Stimulated activated CD8-positive, alpha-beta memory T cell treated with anti-CD3 and anti-CD28 coated beads, Interleukin-4, amount 100 ng/mL, for 48 hours (primary cell): ENCODE measurements around the gene ZCCHC3.
A peak's percentile ranks its signal among the peaks of the same experiment; 100 is the strongest.
"Not testable (repeated sequence)": the region's sequence is repeated elsewhere in the genome, so short reads cannot be mapped to it uniquely, and the experiment has no call there.

Source experiments
- DNase-seq: peaks from one replicate; pipeline ENCODE4 v3.0.0-alpha.2; 2020

Gene ZCCHC3

DNA sequence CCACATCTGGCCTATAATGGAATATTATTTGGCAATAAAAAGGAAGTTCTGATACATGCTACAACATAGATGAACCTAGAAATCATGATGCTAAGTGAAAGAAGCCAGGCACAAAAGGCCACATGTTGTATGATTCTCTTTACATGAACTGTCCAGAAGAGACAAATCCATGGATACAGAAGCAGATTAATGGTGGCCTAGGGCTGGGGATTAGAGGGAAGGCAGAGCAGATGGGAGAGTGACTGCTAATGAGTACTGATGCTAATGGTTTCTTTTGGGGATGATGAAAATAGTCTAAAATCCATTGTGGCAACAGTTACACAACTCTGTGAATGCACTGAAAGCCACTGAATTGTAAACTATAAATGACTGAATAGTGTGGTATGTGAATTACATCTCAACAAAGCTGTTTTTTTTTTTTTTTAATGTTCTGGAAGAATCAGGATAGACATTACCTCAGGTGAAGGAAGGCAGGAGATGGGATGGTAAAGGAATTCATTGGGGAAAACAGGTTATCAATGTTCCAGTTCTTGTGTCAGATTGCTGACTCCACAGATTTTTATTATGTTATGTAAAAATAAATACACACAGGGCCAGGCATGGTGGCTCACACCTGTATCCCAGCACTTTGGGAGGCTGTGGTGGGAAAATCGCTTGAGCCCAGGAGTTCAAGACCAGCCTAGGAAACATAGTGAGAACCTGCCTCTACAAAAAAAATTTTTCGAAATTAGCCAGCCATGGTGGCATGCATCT is 19.1 kb downstream of the ZCCHC3 start:
- no peak for DNase-seq

DNA sequence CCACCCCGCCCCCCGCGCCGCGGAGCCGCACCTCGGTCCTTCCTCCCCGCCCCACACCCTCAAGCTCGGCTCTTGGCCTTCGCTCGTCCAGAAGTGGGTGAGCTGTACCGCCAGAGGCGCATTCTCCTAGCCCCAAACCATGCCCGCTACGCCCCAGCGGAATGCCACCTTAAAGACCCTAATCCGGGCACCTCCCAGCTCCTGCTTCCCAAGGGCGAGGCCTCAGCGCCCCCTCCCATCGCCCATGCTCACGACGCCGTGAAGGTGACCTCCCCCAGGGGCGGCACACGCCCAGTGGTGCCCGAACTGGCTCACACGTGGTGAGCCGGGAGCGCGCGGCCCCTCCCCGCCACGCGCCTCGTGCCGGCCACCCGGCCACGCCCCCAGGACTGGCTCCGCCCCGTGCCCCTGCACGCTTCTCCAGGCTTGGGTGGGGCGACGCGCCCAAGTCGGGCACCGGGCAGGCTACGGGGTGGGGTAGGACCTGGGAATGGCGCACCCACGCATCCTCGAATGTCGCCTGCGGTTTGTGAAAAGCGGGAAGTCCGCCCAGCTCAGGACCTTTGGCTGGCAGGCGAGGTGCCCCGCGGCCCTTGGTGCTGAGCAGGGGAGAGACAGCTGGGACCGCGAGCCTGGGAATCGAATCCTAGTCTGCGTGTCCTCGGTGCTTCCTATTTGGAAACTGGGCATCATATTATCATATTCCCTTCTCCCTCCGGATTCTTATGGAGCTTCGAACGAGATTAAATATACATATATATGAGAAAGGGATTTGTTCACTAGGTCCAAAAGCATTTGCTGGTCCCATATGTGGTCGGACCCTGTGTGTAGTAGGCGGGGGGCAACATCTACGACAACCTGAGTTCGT is 27.0 kb downstream of the ZCCHC3 start:
- peak; percentile 96 for DNase-seq

DNA sequence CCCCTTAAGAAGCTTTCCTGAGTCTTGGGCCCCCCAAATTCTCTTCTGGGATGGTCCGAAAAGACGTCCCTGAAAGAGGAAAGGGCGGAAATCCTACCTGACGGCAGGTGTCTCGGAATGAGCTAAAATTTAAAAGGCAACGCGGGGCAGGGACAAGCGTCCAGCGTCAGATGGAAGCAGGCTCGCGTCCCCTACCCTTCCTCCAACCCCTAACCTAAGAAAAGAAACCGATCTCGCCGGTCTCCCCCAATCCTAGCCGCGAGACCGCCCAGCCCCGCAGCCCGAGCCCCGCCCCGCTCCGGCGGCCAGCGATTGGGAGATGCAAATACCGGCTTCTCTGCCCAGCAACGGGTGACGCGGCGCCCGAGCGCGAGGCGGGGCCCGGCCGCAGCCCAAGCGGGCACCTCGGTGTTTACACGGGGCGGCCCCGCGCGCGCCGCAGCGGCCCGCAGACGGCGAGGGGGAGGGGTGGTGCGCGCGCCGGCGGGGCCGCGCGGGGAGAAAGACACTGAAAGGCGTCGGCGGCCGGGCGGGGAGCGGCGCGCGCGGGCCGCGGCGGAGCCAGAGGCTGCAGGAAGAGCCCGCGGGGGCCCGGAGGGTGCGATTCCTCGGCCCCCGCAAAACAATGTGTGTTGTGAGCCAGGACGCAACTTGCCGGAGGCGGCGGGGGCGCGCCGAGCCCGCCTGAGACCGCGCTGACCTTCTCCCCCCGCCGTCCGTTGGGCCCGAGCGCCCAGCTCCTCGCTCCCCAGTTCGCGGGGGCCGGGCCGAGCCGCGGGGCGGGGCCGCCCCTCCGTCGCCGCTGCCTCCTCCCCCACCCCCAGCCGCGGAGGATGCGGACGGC is 27.9 kb downstream of the ZCCHC3 start, which contains the start of gene SOX12:
TSS of gene SOX12 (plus strand) at position 508 of the 844 bp plus-strand sequence. CDS start 373 bp downstream, outside the sequence.
- DNase-seq, result peak; percentile 99

DNA sequence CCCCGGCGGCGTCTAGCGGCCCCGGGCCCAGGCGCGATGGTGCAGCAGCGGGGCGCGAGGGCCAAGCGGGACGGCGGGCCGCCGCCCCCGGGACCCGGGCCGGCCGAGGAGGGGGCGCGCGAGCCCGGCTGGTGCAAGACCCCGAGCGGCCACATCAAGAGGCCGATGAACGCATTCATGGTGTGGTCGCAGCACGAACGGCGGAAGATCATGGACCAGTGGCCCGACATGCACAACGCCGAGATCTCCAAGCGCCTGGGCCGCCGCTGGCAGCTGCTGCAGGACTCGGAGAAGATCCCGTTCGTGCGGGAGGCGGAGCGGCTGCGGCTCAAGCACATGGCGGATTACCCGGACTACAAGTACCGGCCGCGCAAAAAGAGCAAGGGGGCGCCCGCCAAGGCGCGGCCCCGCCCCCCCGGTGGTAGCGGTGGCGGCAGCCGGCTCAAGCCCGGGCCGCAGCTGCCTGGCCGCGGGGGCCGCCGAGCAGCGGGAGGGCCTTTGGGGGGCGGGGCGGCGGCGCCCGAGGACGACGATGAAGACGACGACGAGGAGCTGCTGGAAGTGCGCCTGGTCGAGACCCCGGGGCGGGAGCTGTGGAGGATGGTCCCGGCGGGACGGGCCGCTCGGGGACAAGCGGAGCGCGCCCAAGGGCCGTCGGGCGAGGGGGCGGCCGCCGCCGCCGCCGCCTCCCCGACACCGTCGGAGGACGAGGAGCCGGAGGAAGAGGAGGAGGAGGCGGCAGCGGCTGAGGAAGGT is 28.7 kb downstream of the ZCCHC3 start:
- DNase-seq, result peak; percentile 68

DNA sequence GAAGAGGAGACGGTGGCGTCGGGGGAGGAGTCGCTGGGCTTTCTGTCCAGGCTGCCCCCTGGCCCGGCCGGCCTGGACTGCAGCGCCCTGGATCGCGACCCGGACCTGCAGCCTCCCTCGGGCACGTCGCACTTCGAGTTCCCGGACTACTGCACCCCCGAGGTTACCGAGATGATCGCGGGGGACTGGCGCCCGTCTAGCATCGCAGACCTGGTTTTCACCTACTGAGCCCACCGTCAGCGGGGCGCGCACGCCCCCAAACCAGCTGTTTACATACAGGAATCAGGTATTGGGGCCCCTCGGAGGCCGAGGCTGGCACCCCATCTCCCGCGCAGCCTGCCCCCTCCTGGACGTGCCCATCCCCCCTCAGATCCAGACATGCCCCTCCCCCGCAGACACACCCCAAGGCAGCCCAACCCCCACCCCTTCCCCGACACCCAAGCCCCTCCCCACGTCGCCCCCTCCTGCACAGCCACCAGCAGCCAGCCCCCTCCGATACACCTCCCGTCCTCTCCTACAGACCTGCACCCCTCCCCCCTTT is 29.3 kb downstream of the ZCCHC3 start:
- DNase-seq, result no peak

DNA sequence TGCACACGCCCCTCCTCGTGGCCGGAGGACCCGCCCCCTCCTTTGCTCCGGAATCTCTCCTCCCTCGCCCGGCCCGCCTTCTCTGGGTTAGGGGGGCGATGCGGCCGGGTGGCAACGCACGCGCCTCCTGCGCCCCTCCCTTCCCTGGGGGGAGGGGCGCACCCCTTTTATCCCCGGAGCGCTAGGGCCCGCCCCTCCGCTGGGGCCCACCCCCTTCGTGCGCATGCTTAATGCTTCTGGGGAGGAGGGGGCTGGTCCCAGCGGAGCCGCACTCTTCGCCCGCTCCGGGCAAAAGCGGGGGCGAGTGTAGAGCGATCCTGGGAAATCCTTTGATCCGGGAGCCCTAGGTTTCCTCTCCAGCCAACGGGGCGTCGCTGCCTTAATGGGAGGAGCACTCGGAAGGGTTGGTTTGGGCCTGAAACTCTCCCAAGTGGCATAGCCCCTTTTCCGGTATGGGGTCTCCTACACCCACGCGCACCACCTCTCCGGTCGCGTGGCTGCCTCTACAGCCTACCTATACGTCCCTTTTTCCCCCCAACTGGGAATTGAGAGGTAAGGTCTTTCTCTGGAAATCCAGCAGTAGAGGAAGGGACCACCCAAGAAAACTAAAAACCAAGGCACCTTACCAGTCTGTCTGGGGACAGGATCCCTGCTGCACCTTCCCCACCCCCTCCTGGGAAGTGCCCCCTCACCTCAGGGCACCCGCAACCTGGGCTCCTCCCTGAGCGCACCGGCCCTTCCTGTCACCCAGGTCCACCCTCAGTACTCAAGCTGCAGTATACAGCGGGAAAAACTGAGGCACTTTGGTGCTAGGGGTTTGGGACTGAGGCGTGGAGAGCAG is 30.0 kb downstream of the ZCCHC3 start:
- DNase-seq, result peak; percentile 89

DNA sequence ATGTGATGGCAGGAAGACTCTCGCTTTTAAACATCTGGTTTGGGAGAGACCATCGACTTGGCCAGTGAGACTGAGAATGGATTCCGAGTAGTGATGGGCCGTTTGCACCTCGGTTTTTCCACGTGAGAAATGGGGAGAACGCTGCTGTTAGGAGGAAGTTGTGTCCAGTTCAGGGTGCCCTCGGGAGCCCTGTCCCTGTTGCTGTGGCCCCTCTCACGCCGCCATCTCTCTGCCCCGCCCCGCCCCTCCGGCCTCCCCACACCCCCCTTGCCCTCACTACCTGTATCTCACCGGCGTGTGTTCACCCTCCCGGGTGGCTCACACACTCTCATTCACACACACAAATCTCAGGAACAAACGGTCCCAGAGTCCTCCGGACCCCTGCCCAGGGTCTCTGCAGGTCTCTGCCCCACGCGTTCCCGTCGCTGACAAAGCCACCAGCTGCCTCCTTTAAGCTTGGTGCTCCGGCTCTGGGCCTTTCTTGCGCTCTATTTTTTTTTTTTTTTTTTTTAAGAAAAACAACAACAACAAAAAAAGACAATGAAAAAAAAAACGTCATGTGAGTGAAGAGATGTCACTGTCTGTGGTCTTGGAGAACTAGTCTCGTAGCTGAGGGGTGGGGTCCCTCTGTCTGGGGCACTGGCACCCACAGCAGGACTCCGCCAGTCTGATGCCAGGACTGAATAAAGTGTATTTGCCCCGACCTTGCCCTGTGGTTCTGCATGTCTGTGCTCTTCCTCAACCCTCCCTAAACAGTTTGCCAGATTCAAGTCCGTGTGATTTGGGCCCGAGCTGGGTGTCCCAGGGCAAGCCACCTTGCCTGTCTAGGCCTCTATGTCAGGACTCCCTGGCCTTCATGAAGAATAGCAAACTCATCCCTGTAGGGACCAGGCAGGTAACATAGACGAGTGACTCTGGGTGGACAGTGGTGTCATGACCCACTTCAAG is 30.9 kb downstream of the ZCCHC3 start:
- no peak for DNase-seq

DNA sequence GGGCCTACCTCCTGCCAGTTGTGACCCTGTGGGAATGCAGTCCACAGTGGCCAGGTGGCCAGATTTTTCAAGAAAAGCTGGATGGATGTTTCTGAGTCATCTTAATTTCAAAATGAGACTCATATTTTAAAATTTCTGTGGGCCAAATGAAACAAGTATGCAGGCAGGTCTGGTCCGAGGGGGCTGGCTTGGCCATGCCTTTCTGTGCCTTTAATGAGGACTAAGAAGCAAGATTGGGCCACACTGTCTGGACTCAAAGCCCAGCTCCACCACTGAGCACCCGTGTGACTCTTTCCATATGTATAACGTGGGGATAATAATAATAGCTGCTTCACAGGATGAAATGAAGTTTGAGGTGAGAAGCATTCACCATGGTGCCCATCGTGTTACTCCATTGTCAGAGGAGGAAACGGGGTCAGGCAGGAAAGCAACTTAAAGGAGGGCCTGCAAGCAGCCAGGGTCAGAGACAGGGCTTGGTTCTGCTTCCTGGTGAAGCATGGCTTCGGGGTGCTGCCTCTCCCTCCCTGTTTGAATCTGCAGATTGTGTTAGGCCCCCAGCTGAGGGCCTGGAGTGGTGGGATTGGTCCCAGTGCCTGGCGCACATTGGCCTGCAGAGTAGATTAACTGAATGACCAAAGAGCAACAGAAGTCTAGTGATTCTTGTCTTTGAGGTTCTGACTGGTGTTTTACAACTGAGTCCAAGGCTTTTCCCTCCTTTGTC is 31.8 kb downstream of the ZCCHC3 start:
- no peak for DNase-seq

DNA sequence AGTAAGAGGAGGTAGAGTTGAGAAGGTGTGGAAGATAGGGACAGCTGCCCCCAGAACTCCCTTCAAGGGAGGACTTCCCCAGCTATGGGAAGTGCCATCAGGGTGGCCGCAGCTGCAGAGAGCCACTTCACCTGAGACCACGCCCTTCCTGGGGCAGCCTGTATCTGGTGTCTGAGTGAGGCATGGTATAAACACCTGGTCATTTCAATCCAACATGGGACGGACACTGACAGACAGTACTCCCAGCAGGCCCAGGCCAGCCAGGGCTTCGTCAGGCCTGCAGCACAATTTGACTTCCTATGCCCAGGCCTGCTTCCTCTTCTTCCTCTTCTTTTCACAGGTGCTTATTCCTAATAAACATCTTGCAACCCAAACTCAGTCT is 32.5 kb downstream of the ZCCHC3 start:
- DNase-seq, result no peak

DNA sequence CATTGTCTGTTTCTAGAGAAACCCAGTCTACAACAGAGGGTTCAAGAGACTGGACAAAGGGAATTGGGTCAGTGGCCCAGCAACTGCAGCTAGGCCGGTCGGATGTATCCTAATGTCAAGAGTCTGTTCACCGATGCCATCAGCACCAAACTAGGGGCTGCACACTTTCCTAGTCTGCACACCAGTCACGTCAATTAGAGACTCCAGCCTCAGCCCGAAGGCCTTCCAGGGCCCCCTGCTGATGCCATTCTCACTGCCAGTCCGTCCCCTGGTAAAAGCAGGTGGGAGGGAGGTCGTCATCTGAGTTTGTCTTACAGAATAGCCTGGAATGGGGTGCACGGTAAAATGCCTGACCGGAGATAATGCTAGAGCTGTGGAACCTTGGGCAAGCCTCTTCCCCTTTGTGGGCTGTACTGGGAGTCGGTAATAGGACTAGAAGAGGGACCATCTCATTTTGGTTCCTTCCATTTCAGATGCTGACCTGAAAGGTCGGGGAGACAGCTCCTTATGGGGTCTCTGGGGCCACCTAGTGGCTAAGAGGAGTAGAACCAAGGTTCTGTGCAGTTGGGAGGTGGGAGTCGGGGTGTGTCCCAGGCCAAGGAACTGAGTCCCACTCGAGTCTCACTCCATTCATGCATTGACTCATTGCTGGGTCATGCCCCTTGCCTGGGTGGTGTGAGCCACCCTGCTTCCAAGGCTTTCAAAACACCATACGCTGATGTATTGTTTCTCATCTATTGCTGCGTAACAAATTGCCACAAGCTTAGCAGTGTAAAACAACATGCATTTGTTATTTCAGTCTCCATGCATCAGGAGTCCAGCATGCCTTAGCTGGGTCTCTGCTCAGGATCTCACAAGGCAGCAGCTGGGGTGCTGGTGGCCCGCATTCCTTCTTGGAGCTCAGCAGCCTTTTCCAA is 33.1 kb downstream of the ZCCHC3 start:
- DNase-seq, result peak; percentile 71

DNA sequence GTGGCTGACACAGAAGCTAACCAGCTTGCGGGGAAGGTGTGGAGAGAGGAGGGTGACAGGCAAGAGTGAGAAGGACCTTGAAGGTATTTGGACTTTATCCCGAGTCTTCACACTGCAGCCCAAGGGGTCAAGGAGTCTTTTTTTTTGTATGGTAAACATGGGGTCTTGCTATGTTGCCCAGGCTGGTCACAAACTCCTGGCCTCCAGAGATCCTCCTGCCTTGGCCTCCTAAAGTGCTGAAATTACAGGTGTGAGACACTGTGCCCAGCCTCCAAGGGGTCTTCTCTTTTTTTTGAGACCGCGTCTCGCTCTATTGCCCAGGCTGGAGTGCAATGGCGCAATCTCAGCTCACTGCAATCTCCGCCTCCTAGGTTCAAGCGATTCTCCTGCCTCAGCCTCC is 37.2 kb downstream of the ZCCHC3 start:
- no peak for DNase-seq

DNA sequence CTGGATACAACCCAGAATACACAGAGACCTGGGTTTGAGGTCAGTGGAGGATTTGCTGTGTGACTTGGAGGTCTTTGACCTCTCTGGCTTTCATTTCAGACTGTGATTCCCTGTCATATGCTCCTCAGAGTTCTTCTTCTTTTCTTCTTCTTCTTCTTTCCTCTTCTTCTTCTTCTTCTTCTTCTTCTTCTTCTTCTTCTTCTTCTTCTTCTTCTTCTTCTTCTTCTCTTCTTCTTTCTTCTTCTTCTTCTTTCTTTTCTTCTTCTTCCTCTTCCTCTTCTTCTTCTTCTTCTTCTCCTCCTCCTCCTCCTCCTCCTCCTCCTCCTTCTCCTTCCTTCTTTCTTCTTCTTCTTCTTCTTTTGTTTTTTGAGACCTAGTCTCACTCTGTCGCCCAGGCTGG is 38.7 kb downstream of the ZCCHC3 start:
- not testable (repeated sequence) for DNase-seq

DNA sequence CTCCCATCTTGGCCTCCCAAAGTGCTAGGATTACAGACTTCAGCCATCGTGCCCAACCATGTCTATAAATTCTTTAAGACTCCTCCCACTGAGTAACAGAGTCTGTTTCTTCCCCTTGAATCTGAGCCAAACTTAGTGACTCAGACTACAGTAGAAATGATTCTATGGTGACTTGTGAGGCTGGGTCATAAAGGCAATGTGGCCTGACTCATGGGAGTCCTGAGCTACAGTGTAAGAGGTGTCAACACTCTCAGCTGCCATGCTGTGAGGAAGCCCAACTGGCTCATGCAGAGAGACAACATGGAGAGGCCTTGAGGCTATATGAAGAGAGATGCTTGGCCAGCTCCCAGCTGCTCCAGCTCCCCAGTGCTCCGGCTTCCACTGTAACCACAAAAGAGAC is 44.3 kb downstream of the ZCCHC3 start:
- peak; percentile 75 for DNase-seq

DNA sequence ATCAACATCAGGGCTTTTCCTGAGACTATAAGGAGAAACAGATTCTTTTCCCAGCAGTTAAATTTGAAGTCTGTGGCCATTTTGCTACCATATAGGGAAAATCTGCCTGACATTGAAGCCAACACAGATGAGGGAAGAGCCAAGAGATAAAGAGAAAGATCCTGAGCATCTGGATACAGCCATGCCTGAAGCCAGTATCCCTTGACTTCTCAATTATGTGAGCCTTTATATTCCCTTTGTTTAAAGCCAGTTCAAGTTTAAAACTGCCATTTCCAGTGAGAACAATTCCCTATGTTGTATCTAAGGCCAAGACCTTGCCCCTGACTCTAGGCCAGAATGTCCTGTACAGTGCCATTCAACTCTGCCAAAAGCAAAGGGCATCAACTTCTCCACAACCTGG is 45.7 kb downstream of the ZCCHC3 start:
- no peak for DNase-seq

DNA sequence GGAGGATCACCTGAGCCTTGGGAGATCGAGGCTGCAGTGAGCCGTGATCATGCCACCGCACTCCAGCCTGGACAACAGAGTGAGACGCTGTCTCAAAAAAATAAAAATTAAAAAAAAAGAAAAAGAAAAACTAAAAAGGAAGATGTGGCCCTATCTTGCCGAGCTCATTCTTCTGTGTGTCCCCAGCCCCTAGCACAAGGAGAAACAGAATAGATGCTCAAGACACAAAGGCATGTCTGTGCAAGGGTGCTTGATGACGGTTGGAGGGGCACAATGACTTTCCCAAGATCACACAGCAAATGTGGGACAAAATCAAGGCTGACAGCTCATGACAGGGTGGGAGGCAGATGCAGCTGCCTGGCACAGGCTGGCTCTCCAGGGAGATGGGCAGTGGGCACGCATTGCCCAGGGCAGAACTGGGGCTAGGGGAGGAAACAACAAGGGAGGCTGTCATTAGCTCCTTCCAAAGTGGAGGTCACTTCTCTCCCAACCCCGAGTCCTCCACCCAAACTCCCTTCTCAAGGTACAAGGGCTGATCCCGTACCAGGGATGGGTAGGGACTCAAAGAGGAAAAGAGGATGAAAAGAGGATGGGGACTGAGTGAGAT is 48.8 kb downstream of the ZCCHC3 start:
- no peak for DNase-seq

DNA sequence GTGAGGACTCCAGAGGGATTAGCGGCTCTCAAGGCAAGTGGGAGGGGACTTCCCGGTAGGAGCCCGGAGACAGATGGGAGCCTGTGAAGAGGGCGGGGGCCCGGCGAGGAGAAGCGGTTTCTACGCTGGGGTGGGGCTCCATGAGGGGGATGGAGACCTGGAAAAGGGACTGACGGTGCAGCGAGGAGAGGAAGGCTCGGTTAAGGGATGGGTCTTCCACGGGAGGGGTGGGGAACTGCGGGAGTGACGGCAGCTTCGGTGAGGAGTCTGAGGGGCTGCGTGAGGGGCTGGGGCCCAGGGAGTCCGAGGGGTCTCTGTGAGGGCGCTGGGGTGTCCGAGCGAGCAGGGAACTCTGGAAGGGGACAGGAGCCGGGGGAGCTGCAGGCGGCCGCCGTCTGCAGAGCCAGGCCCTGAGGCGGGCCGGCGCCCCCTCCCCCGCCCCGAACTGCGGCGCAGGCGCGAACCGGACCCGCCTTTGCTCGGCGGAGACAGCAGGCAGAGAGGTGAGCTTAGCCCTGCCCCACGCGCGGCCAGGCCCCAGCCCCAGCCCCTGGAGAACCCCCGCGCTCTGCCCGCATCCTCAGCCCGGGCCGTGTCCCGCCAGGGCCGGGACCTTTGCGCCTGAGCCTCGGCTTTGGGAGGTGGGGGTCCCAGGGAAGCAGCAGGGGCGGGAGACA is 49.4 kb downstream of the ZCCHC3 start, which contains the start of gene NRSN2:
TSS of gene NRSN2 (plus strand) at position 472 of the 677 bp plus-strand sequence. CDS start 2,533 bp downstream, outside the sequence.
- no peak for DNase-seq

DNA sequence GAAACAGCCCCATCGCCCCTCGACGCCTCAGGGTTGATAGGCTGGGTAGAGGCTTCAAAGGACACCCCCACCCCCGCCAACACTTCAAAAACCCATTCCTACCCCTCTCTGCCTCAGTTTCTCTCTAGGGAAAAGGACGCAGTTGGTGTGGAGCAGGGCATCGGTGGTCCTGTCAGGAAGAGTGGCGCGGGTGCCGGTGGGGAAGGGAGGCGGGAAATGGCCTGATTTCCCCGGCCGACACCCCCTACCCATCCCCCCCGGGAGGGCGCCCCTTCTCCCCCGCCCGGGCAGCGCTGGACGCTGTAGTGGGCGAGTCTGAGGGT is 49.9 kb downstream of the ZCCHC3 start:
- no peak for DNase-seq
